PC-9 (cell line): ENCODE results near the gene THSD7B. TPM values are rescaled to one million over a fixed set of nuclear protein-coding genes. Genes with fewer than 3 reads are reported as not detected.

Experiments
- BruUV-seq: library from RNA; stranded (reverse); fragments of 400-500 nt; replicated peaks from 2 replicates; lab custom pipeline; 2021; lab: Mats Ljungman, UMichigan
- CTCF ChIA-PET: fragments of 300-600 bp; sonication (Branson Sonifier 250); formaldehyde crosslinking; loops from one replicate; lab custom pipeline; 2022; ENCODE audit warnings: antibody characterized with exemption; lab: Charles Lee
- POLR2A ChIA-PET: fragments of 300-600 bp; sonication (Branson Sonifier 250); formaldehyde crosslinking; loops from one replicate; lab custom pipeline; 2022; ENCODE audit warnings: antibody characterized with exemption; ENCODE audit not compliant: unreplicated experiment; lab: Charles Lee
- DNase-seq, 2 experiments: peaks; one replicate each; pipeline versions ENCODE4 v3.0.0 to v3.0.0-alpha.2; 2015 to 2022; ENCODE audit warnings: mixed read lengths in 1 of 2
- H2AFZ ChIP-seq: fragments of 200-600 bp; sonication (generic); 2 replicates; pipeline ENCODE4 v1.8.1; 2017; ENCODE audit warnings: antibody characterized with exemption
- H3F3A ChIP-seq: fragments of 200-600 bp; sonication (generic); 2 replicates; pipeline ENCODE4 v1.8.1; 2017; ENCODE audit warnings: antibody characterized with exemption, mild to moderate bottlenecking, low read depth; ENCODE audit not compliant: insufficient read depth
- H3K27ac ChIP-seq: fragments of 200-600 bp; sonication (generic); 2 replicates; pipeline ENCODE4 v1.6.1; 2016; ENCODE audit warnings: mixed run types
- H3K27me3 ChIP-seq: fragments of 200-600 bp; sonication (generic); 2 replicates; pipeline ENCODE4 v1.6.1; 2016; ENCODE audit warnings: low read depth, mixed run types; ENCODE audit not compliant: insufficient read depth
- H3K36me3 ChIP-seq: fragments of 200-600 bp; sonication (generic); 2 replicates; pipeline ENCODE4 v1.6.1; 2016; ENCODE audit warnings: low read depth, mixed run types
- H3K4me1 ChIP-seq: fragments of 200-600 bp; sonication (generic); replicated peaks from 2 replicates; pipeline ENCODE4 v1.6.1; 2016; ENCODE audit warnings: mixed run types; ENCODE audit not compliant: insufficient read depth
- H3K4me2 ChIP-seq: fragments of 200-600 bp; sonication (generic); 2 replicates; pipeline ENCODE4 v1.6.1; 2017; ENCODE audit warnings: mixed run types
- H3K4me3 ChIP-seq: fragments of 200-600 bp; sonication (generic); 2 replicates; pipeline ENCODE4 v1.6.1; 2016; ENCODE audit warnings: mixed run types
- H3K79me2 ChIP-seq: fragments of 200-600 bp; sonication (generic); 2 replicates; pipeline ENCODE4 v1.6.1; 2017; ENCODE audit warnings: low read depth, mixed run types
- H3K9me2 ChIP-seq: fragments of 200-600 bp; sonication (generic); 2 replicates; pipeline ENCODE4 v1.8.1; 2017; ENCODE audit warnings: mild to moderate bottlenecking; ENCODE audit not compliant: insufficient read depth
- H3K9me3 ChIP-seq: fragments of 200-600 bp; sonication (generic); 2 replicates; pipeline ENCODE4 v1.8.1; 2016; ENCODE audit warnings: low read depth; ENCODE audit not compliant: insufficient read depth
- H4K20me1 ChIP-seq: fragments of 200-600 bp; sonication (generic); 2 replicates; pipeline ENCODE4 v1.8.1; 2017; ENCODE audit not compliant: insufficient read depth
- CTCF ChIP-seq: fragments of 200-600 bp; sonication (generic); conservative IDR thresholded peaks from 2 replicates; pipeline ENCODE4 v1.6.1; 2017; ENCODE audit warnings: mixed run types, antibody characterized with exemption, mild to moderate bottlenecking, moderate library complexity
- EZH2 ChIP-seq: fragments of 200-600 bp; sonication (generic); IDR thresholded peaks from 2 replicates; pipeline ENCODE4 v1.8.0; 2017; ENCODE audit warnings: antibody characterized with exemption, low read depth
- intact Hi-C: fragments of 100-400 bp; cut with micrococcal nuclease; formaldehyde crosslinking; loops from one replicate; pipeline ENCODE4 v1.10.0; 2022; ENCODE audit not compliant: unreplicated experiment
- total RNA-seq: library from RNA; stranded (reverse); gene quantifications from 2 replicates; pipeline ENCODE4 v1.2.3, GENCODE V29; 2021

Gene THSD7B
- total RNA-seq, 1 experiment from 2014 or later: not detected

GRCh38 chr2:137715731-137716191 lies 950.4 kb downstream of the THSD7B start:
- Histone ChIP-seq H3K4me2 (no peak overlapping the region), H3K4me3 (no peak overlapping the region), H2AFZ (no peak overlapping the region), H3K27me3 (no peaks in the 10 kb centered on the region), H3K4me1 (no peaks in the 10 kb centered on the region), H3K27ac (no peak overlapping the region), H3K36me3 (no peaks in the 10 kb centered on the region), H3K9me2 (no peaks in the 10 kb centered on the region), H3K79me2 (no peaks in the 10 kb centered on the region), H3K9me3 (no peaks in the 10 kb centered on the region), H4K20me1 (no peaks in the 10 kb centered on the region), H3F3A (no peaks in the 10 kb centered on the region)
- TF ChIP-seq EZH2 (no peak), CTCF (no peak)
- DNase-seq: no peak
- BruUV-seq: no TSS peak
- intact Hi-C loops: no loop called here
- POLR2A ChIA-PET: no interaction called here
- CTCF ChIA-PET: no interaction called here

- CTCF ChIA-PET: no interaction called here
- DNase-seq: no peak
- H3K36me3 ChIP-seq: no peaks in the 10 kb centered on the region
- H3K27me3 ChIP-seq: no peaks in the 10 kb centered on the region
- POLR2A ChIA-PET: no interaction called here
- no peaks in the 10 kb centered on the region for H4K20me1 ChIP-seq
- no peaks in the 10 kb centered on the region for H3F3A ChIP-seq
- no peaks in the 10 kb centered on the region for H3K9me2 ChIP-seq
- no peaks in the 10 kb centered on the region for H3K4me1 ChIP-seq
- TF ChIP-seq EZH2: no peak
- TF ChIP-seq CTCF: no peak
- H3K9me3 ChIP-seq: no peaks in the 10 kb centered on the region
- H3K79me2 ChIP-seq: no peaks in the 10 kb centered on the region
- no peak overlapping the region for H3K27ac ChIP-seq
- intact Hi-C loops: no loop called here
- H3K4me3 ChIP-seq: no peak overlapping the region
- no peak overlapping the region for H2AFZ ChIP-seq
- BruUV-seq: no TSS peak
- H3K4me2 ChIP-seq: no peak overlapping the region
Observed at GRCh38 chr2:137718786-137719185, 953.4 kb downstream of the THSD7B start.

- Histone ChIP-seq H3K4me3 (no peak overlapping the region), H3K27me3 (peaks cover 9% of the 10 kb centered on the region; the same call in 1 of the 2 replicates), H4K20me1 (no peaks in the 10 kb centered on the region), H3K27ac (no peak overlapping the region), H3K79me2 (no peaks in the 10 kb centered on the region), H3K4me1 (no peaks in the 10 kb centered on the region), H3K9me2 (no peaks in the 10 kb centered on the region), H3K4me2 (no peak overlapping the region), H2AFZ (no peak overlapping the region), H3F3A (no peaks in the 10 kb centered on the region), H3K9me3 (no peaks in the 10 kb centered on the region), H3K36me3 (no peaks in the 10 kb centered on the region)
- intact Hi-C loops: no loop called here
- no peak for TF ChIP-seq EZH2
- TF ChIP-seq CTCF: no peak
- no peak for DNase-seq
- CTCF ChIA-PET: no interaction called here
- no TSS peak for BruUV-seq
- POLR2A ChIA-PET: no interaction called here
Observed at GRCh38 chr2:137721733-137722132, 956.4 kb downstream of the THSD7B start.
